ENCODE measurements around the gene ITPKA. TPM values are rescaled to one million over a fixed set of nuclear protein-coding genes. Genes with fewer than 3 reads are reported as not detected.

ITPKA gene
- total and polyA plus RNA-seq, 7 experiments from 2014 or later, result 0.20 to 0.97 (median 0.22) TPM; not detected in 4

DNA sequence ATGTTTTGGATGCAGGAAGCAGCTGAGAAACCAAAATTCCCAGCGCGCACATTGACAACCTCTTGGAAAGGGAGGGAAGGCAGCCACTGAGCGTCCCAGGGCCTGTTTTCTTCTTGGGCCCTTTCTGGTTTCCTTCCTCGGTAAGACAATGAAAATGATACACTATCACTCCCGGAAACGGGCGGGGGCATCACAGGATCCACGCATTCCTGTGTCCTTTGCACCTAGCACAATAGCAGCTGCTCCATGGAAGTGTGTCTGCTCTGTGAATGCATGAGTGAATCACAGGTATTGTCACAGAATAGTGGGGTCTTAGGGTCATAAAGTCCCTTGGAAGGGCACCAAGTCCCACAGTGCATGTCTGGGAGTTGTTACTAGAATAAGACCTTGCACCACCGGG lies 6.3 kb upstream of the ITPKA start:
- no peak overlapping the region for H3K27ac ChIP-seq (ENCODE audit: low read depth, low read length)
- DNase-seq (no peak), ATAC-seq (no peak)
- peaks cover 7 to 8% of the 10 kb centered on the region in 2 donors for H3K4me1 ChIP-seq (ENCODE audit: control insufficient read depth in 2 of 2, insufficient read depth in 2 of 2, low read length in 2 of 2)
- ChIA-PET CTCF (no interaction called here), POLR2A (no interaction called here)
- Mint-ChIP-seq H3K27ac (peak overlapping the region in 1 of 9 donors; percentile 56), H3K4me1 (peaks cover 7 to 52% (median 18%) of the 10 kb centered on the region in 7 donors), H3K27me3 (peaks cover 3 to 18% (median 13%) of the 10 kb centered on the region in 5 donors), H3K4me3 (peak overlapping the region in 1 of 10 donors; percentile 33), H3K36me3 (peaks cover 0 to 9% (median 4%) of the 10 kb centered on the region in 5 donors), H3K9me3 (peaks cover 0 to 2% (median 0%) of the 10 kb centered on the region in 11 donors)
- no peaks in the 10 kb centered on the region for H3K9me3 ChIP-seq (ENCODE audit: control insufficient read depth in 2 of 3, low read length in 3 of 3)
- no peaks in the 10 kb centered on the region for H3K27me3 ChIP-seq (ENCODE audit: control insufficient read depth in 2 of 2, insufficient read depth in 2 of 2, low read length in 2 of 2)
- H3K4me3 ChIP-seq (ENCODE audit: low read length), result no peak overlapping the region
- H3K36me3 ChIP-seq (ENCODE audit: control insufficient read depth in 2 of 3, insufficient read depth in 3 of 3, low read length in 3 of 3), result no peaks in the 10 kb centered on the region
- intact Hi-C loops (cut with micrococcal nuclease), result no loop called here

DNA sequence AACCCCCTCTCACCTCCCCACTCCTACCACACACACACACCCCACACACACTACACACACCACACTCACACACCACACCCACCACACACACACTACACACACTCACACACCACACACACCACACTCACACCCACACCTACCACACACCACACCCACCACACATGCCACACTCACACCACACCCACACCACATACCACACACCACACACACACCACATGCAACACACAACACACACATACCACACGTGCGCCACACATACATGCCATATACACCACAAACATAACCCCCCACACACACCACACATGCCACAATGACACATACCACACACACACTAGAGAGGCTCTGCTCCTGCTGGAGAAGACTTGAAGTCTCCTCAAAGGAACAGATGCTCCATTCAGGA lies 5.9 kb upstream of the ITPKA start:
- ChIA-PET POLR2A (no interaction called here), CTCF (no interaction called here)
- Mint-ChIP-seq H3K27me3 (peaks cover 5 to 22% (median 17%) of the 10 kb centered on the region in 5 donors), H3K27ac (peak overlapping the region in 2 of 9 donors; percentile 2 to 56), H3K4me1 (peaks cover 11 to 54% (median 18%) of the 10 kb centered on the region in 7 donors), H3K36me3 (peaks cover 0 to 6% (median 2%) of the 10 kb centered on the region in 5 donors), H3K9me3 (peaks cover 0 to 2% (median 0%) of the 10 kb centered on the region in 11 donors), H3K4me3 (peak overlapping the region in 2 of 10 donors; percentile 0 to 33)
- Histone ChIP-seq H3K4me1 (ENCODE audit: control insufficient read depth in 2 of 2, insufficient read depth in 2 of 2, low read length in 2 of 2) (peaks cover 8 to 9% of the 10 kb centered on the region in 2 donors), H3K27me3 (ENCODE audit: control insufficient read depth in 2 of 2, insufficient read depth in 2 of 2, low read length in 2 of 2) (no peaks in the 10 kb centered on the region), H3K27ac (ENCODE audit: low read depth, low read length) (no peak overlapping the region), H3K36me3 (ENCODE audit: control insufficient read depth in 2 of 3, insufficient read depth in 3 of 3, low read length in 3 of 3) (no peaks in the 10 kb centered on the region), H3K4me3 (ENCODE audit: low read length) (no peak overlapping the region), H3K9me3 (ENCODE audit: control insufficient read depth in 2 of 3, low read length in 3 of 3) (no peaks in the 10 kb centered on the region)
- ATAC-seq (peak; percentile 23), DNase-seq (peak in 1 of 9 donors; percentile 46)
- intact Hi-C loops (cut with micrococcal nuclease), result no loop called here

DNA sequence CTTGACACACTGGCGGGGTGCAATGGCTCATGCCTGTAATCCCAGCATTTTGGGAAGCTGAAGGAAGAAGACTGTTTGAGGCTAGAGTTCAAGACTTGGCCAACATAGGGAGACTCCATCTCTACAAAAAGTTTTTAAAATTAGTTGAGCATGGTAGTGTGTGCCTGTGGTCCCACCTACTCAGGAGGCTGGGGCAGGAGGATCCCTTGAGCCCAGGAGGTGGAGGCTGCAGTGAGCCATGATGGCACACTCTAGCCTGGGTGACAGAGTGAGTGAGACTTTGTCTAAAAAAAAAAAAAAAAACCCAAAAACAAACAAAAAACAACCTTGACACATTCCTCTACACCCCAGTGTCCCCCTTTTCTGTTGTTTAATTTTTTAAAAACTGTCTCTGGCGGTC lies 4.0 kb upstream of the ITPKA start:
- intact Hi-C loops (cut with micrococcal nuclease), result loop anchor here (5.0 to 10.0 kb wide), 4 partner anchors 53 to 922 kb away; partner anchors contain the start of genes CCDC32 (in 1 of the 2), RPAP1 (in 1 of the 2), RPUSD2 (in 1 of the 2) and RTF1 (in 1 of the 2)
- Histone ChIP-seq H3K36me3 (ENCODE audit: control insufficient read depth in 2 of 3, insufficient read depth in 3 of 3, low read length in 3 of 3) (no peaks in the 10 kb centered on the region), H3K27ac (ENCODE audit: low read depth, low read length) (no peak overlapping the region), H3K9me3 (ENCODE audit: control insufficient read depth in 2 of 3, low read length in 3 of 3) (no peaks in the 10 kb centered on the region), H3K4me3 (ENCODE audit: low read length) (no peak overlapping the region), H3K27me3 (ENCODE audit: control insufficient read depth in 2 of 2, insufficient read depth in 2 of 2, low read length in 2 of 2) (no peaks in the 10 kb centered on the region), H3K4me1 (ENCODE audit: control insufficient read depth in 2 of 2, insufficient read depth in 2 of 2, low read length in 2 of 2) (peaks cover 6 to 13% of the 10 kb centered on the region in 2 donors)
- ChIA-PET CTCF (no interaction called here), POLR2A (no interaction called here)
- Mint-ChIP-seq H3K4me3 (no peak overlapping the region), H3K36me3 (peaks cover 0 to 4% (median 0%) of the 10 kb centered on the region in 5 donors), H3K27me3 (peaks cover 7 to 25% (median 19%) of the 10 kb centered on the region in 5 donors), H3K4me1 (peaks cover 6 to 40% (median 12%) of the 10 kb centered on the region in 7 donors), H3K9me3 (peaks cover 0 to 2% (median 0%) of the 10 kb centered on the region in 11 donors), H3K27ac (no peak overlapping the region)
- ATAC-seq (no peak), DNase-seq (no peak)

DNA sequence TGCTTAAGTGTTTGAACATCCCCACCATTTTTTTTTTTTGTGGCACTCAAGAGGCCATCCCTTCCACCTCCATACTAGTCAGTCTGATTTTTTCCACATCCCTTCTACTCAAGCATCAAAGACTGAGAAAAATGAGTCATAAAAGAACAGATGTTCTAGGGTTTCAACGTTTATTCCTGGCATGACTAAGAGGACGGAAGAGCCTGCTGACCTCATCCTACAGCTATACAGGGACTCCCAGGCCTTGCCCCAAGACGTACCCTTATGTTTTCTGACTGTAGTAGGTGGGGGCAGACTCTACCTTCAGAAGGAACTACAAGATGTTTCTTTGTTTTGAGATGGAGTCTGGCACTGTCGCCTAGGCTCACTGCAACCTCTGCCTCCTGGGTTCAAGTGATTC lies 3.3 kb upstream of the ITPKA start:
- Mint-ChIP-seq H3K9me3 (peaks cover 0 to 2% (median 0%) of the 10 kb centered on the region in 11 donors), H3K4me3 (peak overlapping the region in 1 of 10 donors; percentile 23), H3K4me1 (peaks cover 6 to 43% (median 12%) of the 10 kb centered on the region in 7 donors), H3K27ac (peak overlapping the region in 2 of 9 donors; percentile 5 to 48), H3K36me3 (peaks cover 0 to 4% (median 0%) of the 10 kb centered on the region in 5 donors), H3K27me3 (peaks cover 12 to 25% (median 19%) of the 10 kb centered on the region in 5 donors)
- ChIA-PET CTCF (no interaction called here), POLR2A (no interaction called here)
- Histone ChIP-seq H3K27ac (ENCODE audit: low read depth, low read length) (no peak overlapping the region), H3K36me3 (ENCODE audit: control insufficient read depth in 2 of 3, insufficient read depth in 3 of 3, low read length in 3 of 3) (no peaks in the 10 kb centered on the region), H3K9me3 (ENCODE audit: control insufficient read depth in 2 of 3, low read length in 3 of 3) (no peaks in the 10 kb centered on the region), H3K4me3 (ENCODE audit: low read length) (no peak overlapping the region), H3K4me1 (ENCODE audit: control insufficient read depth in 2 of 2, insufficient read depth in 2 of 2, low read length in 2 of 2) (peaks cover 11 to 20% of the 10 kb centered on the region in 2 donors), H3K27me3 (ENCODE audit: control insufficient read depth in 2 of 2, insufficient read depth in 2 of 2, low read length in 2 of 2) (no peaks in the 10 kb centered on the region)
- ATAC-seq, result no peak
- DNase-seq, result no peak
- intact Hi-C loops (cut with micrococcal nuclease), result loop anchor here (5.0 to 10.0 kb wide), 4 partner anchors 52 to 923 kb away; partner anchors contain the start of genes CCDC32 (in 1 of the 2), RPAP1 (in 1 of the 2), RPUSD2 (in 1 of the 2) and RTF1 (in 1 of the 2)

DNA sequence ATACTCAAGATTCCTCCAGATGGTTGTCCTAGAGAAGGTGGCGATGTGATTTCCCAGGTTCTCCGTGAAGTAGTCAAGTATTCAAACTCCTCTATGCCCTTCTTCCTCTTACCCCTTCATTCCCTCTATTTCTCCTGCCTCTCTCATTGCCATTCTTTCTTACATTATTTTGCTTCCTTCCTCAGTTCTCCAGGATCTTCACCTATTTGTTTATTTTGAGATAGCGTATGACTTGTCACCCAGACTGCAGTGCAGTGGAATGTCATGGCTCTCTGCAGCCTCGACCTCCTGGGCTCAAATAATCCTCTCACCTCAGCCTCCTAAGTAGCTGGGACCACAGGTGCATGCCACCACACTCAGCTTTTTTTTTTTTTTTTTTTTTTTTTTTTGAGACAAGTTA lies 1.8 kb upstream of the ITPKA start:
- CTCF ChIA-PET, result no interaction called here

DNA sequence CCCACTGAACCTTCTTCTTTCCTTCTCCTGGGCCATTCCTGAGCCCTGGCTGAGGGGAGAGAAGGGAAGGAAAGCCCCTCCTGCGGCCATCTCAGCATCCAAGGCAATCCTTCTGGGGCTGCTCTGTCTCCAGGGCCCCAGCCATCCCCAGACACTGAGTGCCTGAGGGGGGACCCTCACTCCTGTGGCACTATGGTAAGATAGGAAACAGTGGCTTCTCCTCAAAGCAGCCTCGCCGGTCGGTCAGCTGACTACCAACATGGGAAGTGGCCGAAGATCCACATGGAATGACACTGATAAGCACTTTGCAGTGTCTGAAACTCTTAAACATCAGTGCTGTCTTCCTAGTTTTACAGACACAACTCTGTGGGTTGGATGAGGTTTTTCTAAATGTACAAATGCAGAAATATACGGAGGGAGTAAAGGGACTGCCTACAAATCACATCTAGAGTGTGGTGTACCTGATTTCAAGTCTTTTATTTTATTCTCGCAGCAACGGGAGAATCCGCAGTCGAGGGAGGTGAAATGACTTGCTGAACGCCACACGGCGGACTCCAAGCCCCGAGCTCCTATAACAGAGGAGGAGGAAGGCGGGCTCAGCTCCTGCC lies 973 bp upstream of the ITPKA start:
- Mint-ChIP-seq H3K4me1 (peaks cover 6 to 39% (median 11%) of the 10 kb centered on the region in 7 donors), H3K9me3 (peaks cover 0 to 2% (median 0%) of the 10 kb centered on the region in 11 donors), H3K27ac (peak overlapping the region in 4 of 9 donors; percentile 26 to 62 (median 57)), H3K36me3 (peaks cover 0 to 4% (median 0%) of the 10 kb centered on the region in 5 donors), H3K4me3 (peak overlapping the region; percentile 74 to 91 (median 87)), H3K27me3 (peaks cover 30 to 40% (median 35%) of the 10 kb centered on the region in 5 donors)
- ATAC-seq, result no peak
- CTCF ChIA-PET, result interaction anchor here (0.6 kb wide), 1 partner anchor 11 kb away, joined by 3 read pairs; no protein-coding TSS in a partner anchor
- H3K27ac ChIP-seq (ENCODE audit: low read depth, low read length), result peak overlapping the region; percentile 29
- no peaks in the 10 kb centered on the region for H3K9me3 ChIP-seq (ENCODE audit: control insufficient read depth in 2 of 3, low read length in 3 of 3)
- intact Hi-C loops (cut with micrococcal nuclease), result loop anchor here (1.0 to 10.0 kb wide), 5 partner anchors 10 to 925 kb away; partner anchors contain the start of genes CCDC32 (in 1 of the 2), RPAP1 (in 1 of the 2), RPUSD2 (in 1 of the 2) and RTF1 (in 1 of the 2)
- POLR2A ChIA-PET, result interaction anchor here (0.6 to 1.1 kb wide), 3 partner anchors 13 to 257 kb away, joined by 3 read pairs; partner anchors contain the start of gene MGA
- H3K4me3 ChIP-seq (ENCODE audit: low read length), result peak overlapping the region; percentile 70
- H3K36me3 ChIP-seq (ENCODE audit: control insufficient read depth in 2 of 3, insufficient read depth in 3 of 3, low read length in 3 of 3), result no peaks in the 10 kb centered on the region
- H3K4me1 ChIP-seq (ENCODE audit: control insufficient read depth in 2 of 2, insufficient read depth in 2 of 2, low read length in 2 of 2), result peaks cover 11 to 20% of the 10 kb centered on the region in 2 donors
- DNase-seq, result no peak
- peaks cover 0 to 8% of the 10 kb centered on the region in 2 donors for H3K27me3 ChIP-seq (ENCODE audit: control insufficient read depth in 2 of 2, insufficient read depth in 2 of 2, low read length in 2 of 2)

More for the DNA sequence above, 1.8 kb upstream of the ITPKA start:
- ATAC-seq (no peak), DNase-seq (no peak)
- Histone ChIP-seq H3K36me3 (ENCODE audit: control insufficient read depth in 2 of 3, insufficient read depth in 3 of 3, low read length in 3 of 3) (no peaks in the 10 kb centered on the region), H3K4me3 (ENCODE audit: low read length) (no peak overlapping the region), H3K27me3 (ENCODE audit: control insufficient read depth in 2 of 2, insufficient read depth in 2 of 2, low read length in 2 of 2) (peaks cover 0 to 6% of the 10 kb centered on the region in 2 donors), H3K27ac (ENCODE audit: low read depth, low read length) (no peak overlapping the region), H3K4me1 (ENCODE audit: control insufficient read depth in 2 of 2, insufficient read depth in 2 of 2, low read length in 2 of 2) (peaks cover 11 to 20% of the 10 kb centered on the region in 2 donors), H3K9me3 (ENCODE audit: control insufficient read depth in 2 of 3, low read length in 3 of 3) (no peaks in the 10 kb centered on the region)
- Mint-ChIP-seq H3K36me3 (peaks cover 0 to 4% (median 0%) of the 10 kb centered on the region in 5 donors), H3K4me1 (peaks cover 6 to 43% (median 12%) of the 10 kb centered on the region in 7 donors), H3K9me3 (peaks cover 0 to 2% (median 0%) of the 10 kb centered on the region in 11 donors), H3K4me3 (peak overlapping the region in 4 of 10 donors; percentile 2 to 54 (median 22)), H3K27me3 (peaks cover 22 to 32% (median 27%) of the 10 kb centered on the region in 5 donors), H3K27ac (peak overlapping the region in 1 of 9 donors; percentile 10)
- POLR2A ChIA-PET, result no interaction called here
- intact Hi-C loops (cut with micrococcal nuclease), result loop anchor here (5.0 to 10.0 kb wide), 4 partner anchors 50 to 925 kb away; partner anchors contain the start of genes CCDC32 (in 1 of the 2), RPAP1 (in 1 of the 2), RPUSD2 (in 1 of the 2) and RTF1 (in 1 of the 2)
